Gastroesophageal sphincter (tissue), 4 donors: ENCODE measurements around the gene DHX58. TPM values are rescaled to one million over a fixed set of nuclear protein-coding genes. Genes with fewer than 3 reads are reported as not detected.

Experiments
- ATAC-seq: fragments of 150-250 bp; one replicate; pipeline ENCODE4 v1.9.1; 2016; ENCODE audit warnings: mild to moderate bottlenecking, moderate library complexity
- H3K27ac ChIP-seq, 4 donors: fragments of 200-600 bp; sonication (generic) in 3 of 4; 1 replicate in 3 of 4; 2 replicates in 1 of 4; pipeline ENCODE4 v1.5.1; 2016 to 2019
- H3K27me3 ChIP-seq: fragments of 200-600 bp; sonication (generic); one replicate; pipeline ENCODE4 v1.5.1; 2019
- H3K36me3 ChIP-seq, 2 donors: fragments of 200-600 bp; sonication (generic); one replicate each; pipeline ENCODE4 v1.5.1; 2019; ENCODE audit warnings: control low read depth in 1 of 2
- H3K4me1 ChIP-seq, 3 donors: fragments of 200-600 bp; sonication (generic); 1 replicate in 2 of 3; 2 replicates in 1 of 3; pipeline ENCODE4 v1.5.1; 2016 to 2019; ENCODE audit warnings: control low read depth in 2 of 3
- H3K4me3 ChIP-seq, 2 donors: fragments of 200-600 bp; sonication (generic); one replicate each; pipeline ENCODE4 v1.5.1; 2019; ENCODE audit warnings: mild to moderate bottlenecking in 1 of 2, moderate library complexity in 1 of 2
- H3K9me3 ChIP-seq, 3 donors: fragments of 200-600 bp; sonication (generic); one replicate each; pipeline ENCODE4 v1.5.1; 2017 to 2019; ENCODE audit warnings: control low read depth in 2 of 3
- CTCF ChIP-seq, 4 experiments: fragments of 200-600 bp in 2 of 4; fragments of 450-650 bp in 2 of 4; sonication (generic) in 1 of 4; IDR thresholded peaks; one replicate each; pipeline ENCODE4 v1.5.1; 2017 to 2019; ENCODE audit warnings: antibody characterized with exemption in 4 of 4, mild to moderate bottlenecking in 2 of 4, moderate library complexity in 2 of 4
- EP300 ChIP-seq: sonication (generic); formaldehyde crosslinking; IDR thresholded peaks from one replicate; pipeline ENCODE4 v1.6.1; 2017; ENCODE audit warnings: antibody characterized with exemption, mild to moderate bottlenecking
- POLR2A ChIP-seq, 2 donors: fragments of 450-650 bp; IDR thresholded peaks; one replicate each; pipeline ENCODE4 v1.6.1; 2017; ENCODE audit warnings: antibody characterized with exemption in 2 of 2, mild to moderate bottlenecking in 2 of 2, moderate library complexity in 1 of 2
- POLR2AphosphoS5 ChIP-seq: sonication (generic); formaldehyde crosslinking; IDR thresholded peaks from one replicate; pipeline ENCODE4 v1.6.1; 2017; ENCODE audit warnings: antibody characterized with exemption
- WGBS, 2 donors: methylation state at CpG; one replicate each; pipeline ENCODE4 v1.1.5; 2018; ENCODE audit warnings: low coverage in 1 of 2; 5-methylcytosine and 5-hydroxymethylcytosine counted together
- total RNA-seq, 4 donors: library from RNA; depleted of rRNA; stranded (reverse); fragments of >200 nt; gene quantifications; one replicate each; pipeline ENCODE4 v1.1.0, GENCODE V29; 2016

Gene DHX58
- total RNA-seq, 4 donors from 2014 or later, result 11.3 to 21.3 (median 13.9) TPM

- H3K4me3 ChIP-seq, result no peak overlapping the region
- H3K27ac ChIP-seq, result no peak overlapping the region
- no peaks in the 10 kb centered on the region for H3K9me3 ChIP-seq
- peaks cover 36% of the 10 kb centered on the region for H3K27me3 ChIP-seq
- no peaks in the 10 kb centered on the region for H3K4me1 ChIP-seq
- TF ChIP-seq POLR2A (IDR thresholded peaks at IDR 0.05) (no peak), CTCF (IDR thresholded peaks at IDR 0.05) (no peak), POLR2AphosphoS5 (no peak), EP300 (no peak)
- ATAC-seq, result no peak
- WGBS, 2 donors, result 58 to 69% methylated on average over 2 of the region's 2 CpGs
- no peaks in the 10 kb centered on the region for H3K36me3 ChIP-seq
Observed at GRCh38 chr17:42065201-42065600, 47.3 kb downstream of the DHX58 start.

GRCh38 chr17:42062681-42063080 lies 49.8 kb downstream of the DHX58 start:
- 76% methylated on average over 5 of the region's 14 CpGs; no CpG with 5 or more reads in 1 of the 2 donors for WGBS, 2 donors

GRCh38 chr17:42061646-42062487 lies 50.6 kb downstream of the DHX58 start:
- ATAC-seq, result no peak
- Histone ChIP-seq H3K4me3 (no peak overlapping the region), H3K36me3 (no peaks in the 10 kb centered on the region), H3K27ac (no peak overlapping the region), H3K4me1 (no peaks in the 10 kb centered on the region), H3K27me3 (peaks cover 26% of the 10 kb centered on the region), H3K9me3 (no peaks in the 10 kb centered on the region)
- 72% methylated on average over 3 of the region's 5 CpGs; no CpG with 5 or more reads in 1 of the 2 donors for WGBS, 2 donors
- TF ChIP-seq CTCF (IDR thresholded peaks at IDR 0.05), result no peak
- no peak for TF ChIP-seq POLR2AphosphoS5
- TF ChIP-seq POLR2A (IDR thresholded peaks at IDR 0.05), result no peak
- TF ChIP-seq EP300, result no peak

More at GRCh38 chr17:42062681-42063080, 49.8 kb downstream of the DHX58 start:
- Histone ChIP-seq H3K9me3 (no peaks in the 10 kb centered on the region), H3K27ac (no peak overlapping the region), H3K36me3 (no peaks in the 10 kb centered on the region), H3K4me3 (no peak overlapping the region), H3K27me3 (peaks cover 33% of the 10 kb centered on the region), H3K4me1 (no peaks in the 10 kb centered on the region)
- no peak for TF ChIP-seq CTCF (IDR thresholded peaks at IDR 0.05)
- no peak for TF ChIP-seq EP300
- no peak for TF ChIP-seq POLR2AphosphoS5
- ATAC-seq, result no peak

- WGBS, 2 donors, result 68 to 100% methylated on average over 2 to 4 of the region's 4 CpGs
Observed at GRCh38 chr17:42060231-42060630, 52.3 kb downstream of the DHX58 start.

More at GRCh38 chr17:42060231-42060630, 52.3 kb downstream of the DHX58 start:
- TF ChIP-seq POLR2A (IDR thresholded peaks at IDR 0.05) (no peak), EP300 (no peak), CTCF (IDR thresholded peaks at IDR 0.05) (no peak), POLR2AphosphoS5 (no peak)
- Histone ChIP-seq H3K4me3 (no peak overlapping the region), H3K36me3 (no peaks in the 10 kb centered on the region), H3K4me1 (no peaks in the 10 kb centered on the region), H3K27ac (no peak overlapping the region), H3K9me3 (no peaks in the 10 kb centered on the region), H3K27me3 (peaks cover 39% of the 10 kb centered on the region)
- no peak for ATAC-seq
